Smooth muscle cell (in vitro differentiated cells): ENCODE measurements around the gene RBBP8NL. TPM values are rescaled to one million over a fixed set of nuclear protein-coding genes. Genes with fewer than 3 reads are reported as not detected.

Source experiments
- DNase-seq: peaks from one replicate; lab custom pipeline; 2025; ENCODE audit not compliant: unreplicated experiment; lab: John Stamatoyannopoulos, UW
- H2AFZ ChIP-seq: fragments of 200-600 bp; sonication (generic); 2 replicates; pipeline ENCODE4 v1.6.0; 2016; ENCODE audit warnings: antibody characterized with exemption, low read depth, mild to moderate bottlenecking
- H3F3A ChIP-seq: fragments of 200-600 bp; sonication (generic); 2 replicates; pipeline ENCODE4 v1.6.0; 2017; ENCODE audit warnings: antibody characterized with exemption, low read depth
- H3K27ac ChIP-seq: fragments of 200-600 bp; sonication (generic); 2 replicates; pipeline ENCODE4 v1.5.1; 2016; ENCODE audit warnings: low read depth, mild to moderate bottlenecking
- H3K27me3 ChIP-seq: fragments of 200-600 bp; sonication (generic); 2 replicates; pipeline ENCODE4 v1.6.1; 2016; ENCODE audit warnings: low read depth, mild to moderate bottlenecking
- H3K36me3 ChIP-seq: fragments of 200-600 bp; sonication (generic); 2 replicates; pipeline ENCODE4 v1.5.1; 2016; ENCODE audit warnings: low read depth
- H3K4me1 ChIP-seq: fragments of 200-600 bp; sonication (generic); 2 replicates; pipeline ENCODE4 v1.5.1; 2016; ENCODE audit warnings: low read depth
- H3K4me2 ChIP-seq: fragments of 200-600 bp; sonication (generic); 2 replicates; pipeline ENCODE4 v1.6.0; 2016; ENCODE audit warnings: mild to moderate bottlenecking
- H3K4me3 ChIP-seq: fragments of 200-600 bp; sonication (generic); 2 replicates; pipeline ENCODE4 v1.5.1; 2016; ENCODE audit warnings: mild to moderate bottlenecking
- H3K79me2 ChIP-seq: fragments of 200-600 bp; sonication (generic); 2 replicates; pipeline ENCODE4 v1.6.0; 2016; ENCODE audit warnings: low read depth, mild to moderate bottlenecking
- H3K9ac ChIP-seq: fragments of 200-600 bp; sonication (generic); 2 replicates; pipeline ENCODE4 v1.6.0; 2016; ENCODE audit warnings: low read depth
- H3K9me3 ChIP-seq: fragments of 200-600 bp; sonication (generic); replicated peaks from 2 replicates; pipeline ENCODE4 v1.5.1; 2016; ENCODE audit warnings: low read depth
- H4K20me1 ChIP-seq: fragments of 200-600 bp; sonication (generic); 2 replicates; pipeline ENCODE4 v1.6.0; 2016; ENCODE audit warnings: low read depth
- WGBS: methylation state at CpG from one replicate; pipeline ENCODE4 v1.1.7; 2016; ENCODE audit warnings: low lambda C conversion rate; 5-methylcytosine and 5-hydroxymethylcytosine counted together
- polyA plus RNA-seq: library from polyadenylated mRNA; unstranded; fragments of >200 nt; fragmentation: Nextera tagmentation; extraction: Ambion mirVana; gene quantifications from 2 replicates; pipeline ENCODE4 v1.2.1, GENCODE V29; 2016
- total RNA-seq: library from RNA; depleted of rRNA; stranded (reverse); fragments of >200 nt; gene quantifications from 2 replicates; pipeline ENCODE4 v1.2.3, GENCODE V29; 2014
- TF ChIP-seq, protein P1 (sequence below): fragments of 200-600 bp; sonication (generic); IDR thresholded peaks from 2 replicates; pipeline ENCODE4 v1.5.1; 2017; ENCODE audit warnings: borderline replicate concordance, mild to moderate bottlenecking, antibody characterized with exemption; ENCODE audit not compliant: insufficient read depth, poor library complexity, severe bottlenecking

RBBP8NL gene, protein sequence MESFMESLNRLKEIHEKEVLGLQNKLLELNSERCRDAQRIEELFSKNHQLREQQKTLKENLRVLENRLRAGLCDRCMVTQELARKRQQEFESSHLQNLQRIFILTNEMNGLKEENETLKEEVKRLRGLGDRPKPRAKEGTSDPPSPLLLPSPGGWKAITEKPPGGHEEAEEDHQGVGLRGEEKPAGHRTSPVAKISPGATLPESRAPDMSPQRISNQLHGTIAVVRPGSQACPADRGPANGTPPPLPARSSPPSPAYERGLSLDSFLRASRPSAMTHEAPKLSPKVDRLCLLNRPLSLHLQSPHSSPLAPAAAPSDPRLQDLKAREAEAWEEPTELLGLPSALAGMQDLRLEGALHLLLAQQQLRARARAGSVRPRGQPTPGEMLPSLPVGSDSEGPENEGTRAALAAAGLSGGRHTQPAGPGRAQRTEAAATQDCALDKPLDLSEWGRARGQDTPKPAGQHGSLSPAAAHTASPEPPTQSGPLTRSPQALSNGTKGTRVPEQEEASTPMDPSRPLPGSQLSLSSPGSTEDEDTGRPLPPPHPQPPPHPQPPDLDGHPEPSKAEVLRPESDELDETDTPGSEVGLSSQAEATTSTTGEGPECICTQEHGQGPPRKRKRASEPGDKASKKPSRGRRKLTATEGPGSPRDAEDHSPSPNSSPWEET
- total RNA-seq (0.27 and 0.40 TPM in 2 replicates), polyA plus RNA-seq (4.4 TPM in 1 of 2 replicates, not detected in the other)

DNA sequence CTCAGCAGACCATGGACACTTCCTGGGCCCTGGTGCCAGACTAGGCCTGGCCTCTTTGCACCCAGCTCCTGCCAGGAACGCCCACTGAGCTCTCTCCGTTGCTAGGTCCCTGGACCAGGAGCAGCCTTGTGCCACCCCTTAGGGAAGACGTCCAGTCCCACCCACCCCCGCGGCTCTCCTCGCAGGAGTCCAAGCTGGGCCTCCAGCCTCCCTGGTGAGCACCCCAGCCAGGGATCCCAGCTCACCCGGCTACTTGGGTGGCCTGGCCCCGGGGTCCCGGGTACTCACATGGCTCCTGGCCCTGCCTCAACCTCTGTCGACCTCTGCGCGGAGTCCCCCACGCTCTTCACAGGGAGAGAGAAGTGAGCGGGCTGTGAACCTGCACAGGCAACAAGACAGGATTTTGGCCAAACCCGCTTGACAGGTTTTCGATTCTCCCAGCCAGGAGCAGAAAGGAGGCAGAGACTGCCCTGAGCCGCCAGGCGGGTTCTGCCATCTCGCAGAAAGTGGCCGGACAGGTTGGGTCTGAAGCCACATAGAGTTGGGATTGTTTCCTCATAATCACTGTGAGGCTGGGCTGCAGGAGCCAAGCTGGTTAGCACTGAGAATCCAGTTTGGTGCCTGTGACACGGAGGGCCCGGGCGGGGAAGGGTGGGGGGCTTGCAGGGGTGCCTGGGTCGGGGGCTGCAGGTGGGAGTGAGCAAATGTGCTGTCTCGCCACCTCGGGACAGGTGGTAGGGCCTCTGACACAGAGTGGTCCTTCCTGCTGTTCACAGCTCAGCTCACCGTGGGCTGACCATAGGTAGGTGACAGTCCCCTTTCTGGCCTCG lies at the start of gene RBBP8NL:
Gene RBBP8NL (minus strand): TSS at position 368 of the 830 bp plus-strand sequence. CDS start 7,892 bp downstream, outside the sequence.
- no peaks in the 10 kb centered on the region for H4K20me1 ChIP-seq

DNA sequence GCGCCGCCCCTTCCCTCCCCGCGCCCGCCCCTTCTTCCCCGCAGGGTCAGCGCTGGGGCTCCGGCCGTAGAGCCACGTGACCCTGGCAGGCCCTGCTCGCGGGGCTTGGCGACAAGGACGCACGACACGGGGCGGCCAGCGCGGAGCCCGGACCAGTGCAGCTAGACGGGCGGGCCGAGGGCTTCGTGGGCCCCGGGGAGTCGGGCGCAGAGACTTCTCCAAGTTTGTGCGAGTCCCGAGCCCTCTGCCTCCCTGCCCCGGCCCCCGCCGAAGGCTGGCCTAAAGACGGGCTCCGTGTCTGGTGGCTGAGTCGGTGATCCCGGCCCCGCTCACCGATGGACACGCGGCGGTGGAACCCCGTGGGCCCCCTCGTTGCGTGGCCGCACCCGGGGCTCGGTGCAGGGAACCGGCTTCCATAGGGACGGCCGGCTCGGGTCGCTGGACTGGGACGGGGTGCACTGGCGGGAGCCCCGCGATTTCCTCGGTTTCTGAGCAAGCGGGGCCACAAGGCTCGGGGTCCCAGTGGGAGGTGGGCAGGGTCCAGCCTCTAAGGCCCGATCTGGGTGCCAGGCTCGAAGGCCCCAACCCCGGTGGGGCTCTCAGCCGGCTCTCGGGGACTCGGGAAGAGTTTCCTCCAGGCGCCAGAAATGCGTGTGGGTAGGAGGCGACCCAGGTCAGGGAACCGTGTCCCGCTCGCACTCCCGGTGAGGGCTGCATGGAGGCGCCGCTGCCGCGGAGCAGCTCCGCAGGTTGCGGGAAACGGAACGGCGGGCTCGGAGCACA lies 48.9 kb upstream of the RBBP8NL start:
- peaks cover 16% of the 10 kb centered on the region for H3K4me1 ChIP-seq
- H3K4me2 ChIP-seq: peak overlapping the region; percentile 92
- no peaks in the 10 kb centered on the region for H4K20me1 ChIP-seq
- no peak overlapping the region for H3K27ac ChIP-seq
- H3F3A ChIP-seq: no peaks in the 10 kb centered on the region
- peaks cover 12% of the 10 kb centered on the region for H3K27me3 ChIP-seq
- no peak for DNase-seq
- no peaks in the 10 kb centered on the region for H3K9me3 ChIP-seq
- no peaks in the 10 kb centered on the region for H3K36me3 ChIP-seq
- peak overlapping the region; percentile 71 for H3K4me3 ChIP-seq
- H3K79me2 ChIP-seq: peaks cover 11% of the 10 kb centered on the region
- H2AFZ ChIP-seq: peak overlapping the region; percentile 77
- TF ChIP-seq, protein P1, sequence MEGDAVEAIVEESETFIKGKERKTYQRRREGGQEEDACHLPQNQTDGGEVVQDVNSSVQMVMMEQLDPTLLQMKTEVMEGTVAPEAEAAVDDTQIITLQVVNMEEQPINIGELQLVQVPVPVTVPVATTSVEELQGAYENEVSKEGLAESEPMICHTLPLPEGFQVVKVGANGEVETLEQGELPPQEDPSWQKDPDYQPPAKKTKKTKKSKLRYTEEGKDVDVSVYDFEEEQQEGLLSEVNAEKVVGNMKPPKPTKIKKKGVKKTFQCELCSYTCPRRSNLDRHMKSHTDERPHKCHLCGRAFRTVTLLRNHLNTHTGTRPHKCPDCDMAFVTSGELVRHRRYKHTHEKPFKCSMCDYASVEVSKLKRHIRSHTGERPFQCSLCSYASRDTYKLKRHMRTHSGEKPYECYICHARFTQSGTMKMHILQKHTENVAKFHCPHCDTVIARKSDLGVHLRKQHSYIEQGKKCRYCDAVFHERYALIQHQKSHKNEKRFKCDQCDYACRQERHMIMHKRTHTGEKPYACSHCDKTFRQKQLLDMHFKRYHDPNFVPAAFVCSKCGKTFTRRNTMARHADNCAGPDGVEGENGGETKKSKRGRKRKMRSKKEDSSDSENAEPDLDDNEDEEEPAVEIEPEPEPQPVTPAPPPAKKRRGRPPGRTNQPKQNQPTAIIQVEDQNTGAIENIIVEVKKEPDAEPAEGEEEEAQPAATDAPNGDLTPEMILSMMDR: no peak
- no peak overlapping the region for H3K9ac ChIP-seq
- 3% methylated on average over 62 of the region's 82 CpGs for WGBS

More for the DNA sequence above, at the start of gene RBBP8NL:
- no peak for DNase-seq
- peak within 1 kb of the TSS; percentile 68 for H3K4me2 ChIP-seq
- no peaks in the 10 kb centered on the region for H3K79me2 ChIP-seq
- no peaks in the 10 kb centered on the region for H3F3A ChIP-seq
- H3K27ac ChIP-seq: peak within 1 kb of the TSS; percentile 35
- 68% methylated on average over 25 of the region's 28 CpGs for WGBS
- peaks cover 3% of the 10 kb centered on the region for H3K4me1 ChIP-seq
- peak within 1 kb of the TSS; percentile 9 for H3K4me3 ChIP-seq
- H3K9ac ChIP-seq: no peak within 1 kb of the TSS
- H2AFZ ChIP-seq: no peak within 1 kb of the TSS
- H3K36me3 ChIP-seq: no peaks in the 10 kb centered on the region
- TF ChIP-seq, protein P1: no peak
- H3K27me3 ChIP-seq: no peaks in the 10 kb centered on the region
- H3K9me3 ChIP-seq: no peaks in the 10 kb centered on the region

DNA sequence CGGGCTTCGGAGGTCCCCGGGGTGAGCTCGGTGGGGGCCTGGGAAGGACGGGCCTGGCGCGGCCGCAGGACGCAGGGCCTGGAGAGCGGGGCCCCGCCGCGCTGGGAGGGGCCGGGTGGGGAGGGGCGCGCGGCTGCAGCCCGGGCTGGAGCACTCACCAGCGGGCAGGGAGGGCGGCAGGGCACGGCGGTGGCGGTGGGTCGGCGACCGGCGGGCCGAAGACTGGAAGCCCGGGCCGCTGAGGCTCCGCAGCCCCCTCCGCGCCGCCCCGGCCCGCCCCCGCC lies 48.4 kb upstream of the RBBP8NL start, which contains the start of gene GATA5:
Gene GATA5 (minus strand): TSS at position 224 of the 284 bp plus-strand sequence. CDS start 474 bp downstream, outside the sequence.
- Histone ChIP-seq H3K4me1 (peaks cover 16% of the 10 kb centered on the region), H2AFZ (peak within 1 kb of the TSS; percentile 77), H3K27ac (no peak within 1 kb of the TSS), H4K20me1 (peaks cover 3% of the 10 kb centered on the region), H3F3A (no peaks in the 10 kb centered on the region), H3K9me3 (no peaks in the 10 kb centered on the region), H3K9ac (no peak within 1 kb of the TSS), H3K4me2 (peak within 1 kb of the TSS; percentile 92), H3K27me3 (peaks cover 12% of the 10 kb centered on the region), H3K36me3 (no peaks in the 10 kb centered on the region), H3K79me2 (peaks cover 15% of the 10 kb centered on the region), H3K4me3 (peak within 1 kb of the TSS; percentile 71)
- DNase-seq: no peak
- 0% methylated on average over 13 of the region's 37 CpGs for WGBS
- TF ChIP-seq, protein P1: no peak
